HuH-7 (cell line): ENCODE results near the gene ATF3.

Experiments used
- DNase-seq: peaks from one replicate; pipeline ENCODE4 v3.0.0; 2011; ENCODE audit warnings: low spot score

Gene ATF3

DNA sequence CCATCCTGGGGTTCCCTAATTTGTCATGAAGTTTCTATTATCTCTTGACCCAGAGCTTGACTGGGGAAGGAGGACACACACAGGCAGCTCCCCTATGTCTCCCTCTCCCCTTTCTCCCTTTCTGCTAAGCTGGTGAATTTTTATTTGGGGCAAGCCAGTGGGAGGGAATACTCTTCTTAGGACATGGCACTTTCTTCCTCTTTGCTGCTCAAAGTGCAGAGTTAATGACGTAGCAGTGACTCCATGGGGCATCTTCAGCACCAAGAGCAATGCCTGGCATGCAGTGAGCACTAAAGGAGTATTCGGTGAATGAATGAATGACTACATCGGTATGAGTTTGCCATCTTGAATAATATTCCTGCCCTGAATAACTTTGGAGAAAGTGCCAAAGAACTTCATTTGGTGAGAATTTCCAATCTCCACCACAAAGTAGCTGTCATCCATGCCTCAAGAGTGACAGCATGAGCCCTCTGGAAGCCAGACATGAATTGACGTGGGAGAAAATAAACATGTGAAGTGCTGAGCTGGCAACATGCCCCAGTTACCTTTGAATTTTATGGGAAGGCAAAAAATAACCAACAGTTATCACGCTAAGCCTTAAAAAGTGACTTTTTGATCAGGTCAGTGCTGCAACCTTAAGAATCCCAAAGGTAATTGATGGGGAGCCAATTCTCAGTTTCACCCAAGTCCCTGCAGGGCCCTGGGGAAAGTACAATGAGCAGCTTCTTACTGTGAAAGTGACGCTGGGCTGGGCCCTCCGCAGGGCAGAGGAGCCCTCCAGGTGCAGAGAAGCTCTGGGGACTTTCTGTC, 22.1 kb upstream of the ATF3 start:
- no peak for DNase-seq

DNA sequence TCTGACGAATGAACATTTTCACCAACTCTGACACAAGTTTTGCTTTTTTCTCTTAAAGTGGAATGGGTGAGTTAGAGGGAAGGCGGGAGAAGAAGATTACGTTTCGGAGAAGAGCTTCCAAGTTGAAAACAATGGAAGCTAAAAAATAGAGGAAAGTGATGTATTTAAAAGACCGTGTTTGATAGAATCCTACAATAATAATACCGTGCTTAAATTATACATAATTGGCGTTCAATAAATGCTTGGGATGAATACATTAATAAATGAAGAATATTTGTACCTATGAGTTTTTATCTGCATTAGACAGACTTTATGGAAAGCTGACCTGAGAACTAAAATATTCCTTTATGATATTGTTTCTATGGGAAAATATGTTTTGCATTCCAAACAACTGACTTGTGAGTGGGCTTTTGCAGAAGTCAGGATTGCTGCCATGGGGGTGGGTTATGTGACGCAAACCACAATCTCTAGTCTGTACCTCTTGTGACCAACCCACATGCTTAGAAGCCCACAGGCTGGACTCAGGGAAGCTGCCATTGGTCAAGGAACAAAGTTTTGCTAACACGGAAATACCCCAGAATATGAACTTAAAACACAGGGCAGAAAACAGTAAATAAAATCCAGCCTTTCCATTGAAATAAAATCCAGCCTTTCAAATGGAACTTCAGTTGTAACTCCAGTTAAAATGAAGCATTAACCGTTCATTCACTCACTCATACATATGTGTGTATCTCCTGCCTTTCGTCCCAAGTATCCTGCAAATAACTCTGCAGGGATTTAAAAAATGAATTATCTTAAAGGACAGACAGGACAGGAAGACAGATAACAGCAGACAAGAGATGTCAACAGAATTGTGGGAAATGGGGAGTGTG, 21.3 kb upstream of the ATF3 start:
- no peak for DNase-seq

DNA sequence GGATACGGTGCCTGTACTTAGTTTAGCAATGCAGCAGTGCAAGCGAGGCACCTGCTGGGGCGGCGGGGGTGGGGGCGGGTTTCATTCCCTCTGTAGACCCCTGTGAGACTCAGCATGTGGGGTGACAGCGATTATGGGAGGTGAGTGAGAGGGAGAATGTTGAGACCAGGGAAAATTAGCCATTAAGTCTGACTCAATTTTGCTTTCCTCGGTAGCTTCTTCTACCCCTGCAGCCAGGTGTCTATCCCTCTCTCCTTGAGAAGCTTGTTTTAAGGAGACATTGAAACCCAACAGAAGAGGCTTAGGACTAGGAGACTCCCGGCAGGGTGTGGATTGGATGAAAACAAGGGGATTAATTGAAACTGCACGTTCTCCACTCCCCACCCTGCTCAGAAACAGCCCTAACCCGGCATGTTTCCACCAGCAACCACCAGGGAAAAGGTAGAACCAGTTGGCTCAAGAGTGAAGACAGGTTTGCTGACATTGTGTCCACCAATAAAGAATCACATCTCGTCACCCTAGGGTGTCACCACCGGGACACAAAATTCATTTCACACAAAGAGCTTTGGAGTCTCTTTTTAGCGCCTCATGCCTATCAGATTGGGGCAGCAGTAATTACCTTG, 20.6 kb upstream of the ATF3 start:
- no peak for DNase-seq

DNA sequence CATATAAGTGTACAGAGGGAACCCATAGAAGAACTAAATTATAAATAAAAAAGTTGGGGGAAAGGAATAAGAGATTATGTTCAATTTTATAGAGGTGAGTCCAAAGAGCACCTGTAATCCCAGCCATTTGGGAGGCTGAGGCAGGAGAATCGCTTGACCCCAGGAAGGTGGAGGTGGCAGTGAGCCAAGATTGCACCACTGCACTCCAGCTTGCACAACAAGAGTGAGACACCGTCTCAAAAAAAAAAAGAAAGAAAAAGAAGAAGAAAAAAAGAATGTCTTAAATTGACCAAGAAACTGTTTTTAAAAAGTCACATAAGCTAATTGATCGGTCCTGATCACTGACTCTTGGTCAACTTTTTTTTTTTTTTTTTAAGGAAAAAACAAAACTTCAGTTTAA, 19.1 kb upstream of the ATF3 start:
- DNase-seq = no peak

DNA sequence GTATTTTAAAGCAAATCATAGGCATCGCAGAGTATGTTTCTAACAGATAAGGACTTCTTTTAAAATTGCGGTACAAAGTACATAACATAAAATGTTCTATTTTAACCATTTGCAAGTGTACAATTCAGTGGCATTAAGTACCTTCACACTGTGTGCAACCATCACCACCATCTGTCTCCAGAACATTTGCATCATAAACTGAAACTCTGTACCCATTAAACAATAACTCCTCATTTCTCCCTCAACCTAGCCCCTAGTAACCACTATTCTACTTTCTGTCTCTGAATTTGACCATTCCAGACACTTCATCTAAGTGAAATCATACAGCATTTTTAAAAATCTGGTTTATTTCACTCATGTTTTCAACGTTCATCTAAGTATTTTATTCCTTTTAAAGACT, 16.6 kb upstream of the ATF3 start:
- DNase-seq = no peak

DNA sequence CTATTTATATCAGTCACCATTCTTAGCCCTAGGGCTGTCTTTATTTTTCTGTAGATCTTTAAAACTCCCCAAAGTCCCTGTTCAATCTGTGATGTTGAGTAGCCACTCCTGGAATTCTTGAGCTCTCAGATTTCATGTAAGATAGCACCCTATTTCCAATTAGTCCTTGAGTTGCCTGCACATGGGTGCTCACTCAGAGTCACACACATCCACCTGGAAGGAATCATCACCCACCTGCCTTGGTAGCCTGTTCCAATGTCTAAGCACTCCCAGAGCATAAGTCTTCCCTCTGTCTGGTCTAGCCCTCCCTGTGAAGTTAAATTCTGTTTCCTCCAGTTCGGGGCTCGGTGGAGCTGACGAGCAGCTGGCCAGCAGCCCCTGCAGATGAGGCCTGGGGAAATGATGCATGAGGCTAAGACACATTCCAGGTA, 14.7 kb upstream of the ATF3 start:
- DNase-seq = no peak

DNA sequence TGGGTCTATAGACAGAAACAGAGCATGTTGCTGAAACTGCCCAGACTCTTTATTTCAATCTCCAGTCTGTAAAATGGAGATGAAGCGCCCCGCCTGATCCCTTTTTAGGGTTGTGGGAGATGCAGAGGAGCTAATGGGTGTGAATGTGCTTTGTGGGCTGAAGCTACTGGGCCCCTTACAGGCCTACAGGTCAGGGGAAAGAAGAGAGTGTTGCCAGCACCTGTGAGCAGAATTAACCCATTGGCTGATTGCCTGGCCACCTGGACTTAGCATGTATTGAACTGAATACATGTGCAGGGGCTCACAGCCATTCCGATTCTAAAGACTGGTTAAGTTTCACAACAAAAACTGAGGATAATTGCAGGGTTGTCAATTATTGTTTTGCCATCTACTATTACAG, 13.9 kb upstream of the ATF3 start:
- DNase-seq = no peak

DNA sequence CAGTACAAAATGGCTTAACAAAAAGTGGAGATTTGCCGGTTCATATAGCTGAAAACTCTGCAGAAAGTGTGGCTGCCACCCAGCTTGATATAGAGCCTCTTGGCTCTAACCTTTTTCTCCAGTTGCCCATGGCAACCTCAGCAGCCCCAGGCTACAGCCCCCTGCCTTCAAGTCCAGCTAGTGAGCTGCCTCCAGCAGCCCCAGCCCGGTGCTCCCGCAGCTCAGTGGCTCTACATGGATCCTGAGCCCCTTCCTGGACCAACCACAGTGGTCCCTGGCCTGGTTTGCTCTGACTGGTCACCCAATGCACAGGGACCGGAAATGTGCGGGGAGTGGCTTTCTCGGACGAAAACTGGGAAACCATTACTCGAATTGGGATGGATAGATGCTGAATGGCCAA, 13.3 kb upstream of the ATF3 start:
- DNase-seq = no peak

DNA sequence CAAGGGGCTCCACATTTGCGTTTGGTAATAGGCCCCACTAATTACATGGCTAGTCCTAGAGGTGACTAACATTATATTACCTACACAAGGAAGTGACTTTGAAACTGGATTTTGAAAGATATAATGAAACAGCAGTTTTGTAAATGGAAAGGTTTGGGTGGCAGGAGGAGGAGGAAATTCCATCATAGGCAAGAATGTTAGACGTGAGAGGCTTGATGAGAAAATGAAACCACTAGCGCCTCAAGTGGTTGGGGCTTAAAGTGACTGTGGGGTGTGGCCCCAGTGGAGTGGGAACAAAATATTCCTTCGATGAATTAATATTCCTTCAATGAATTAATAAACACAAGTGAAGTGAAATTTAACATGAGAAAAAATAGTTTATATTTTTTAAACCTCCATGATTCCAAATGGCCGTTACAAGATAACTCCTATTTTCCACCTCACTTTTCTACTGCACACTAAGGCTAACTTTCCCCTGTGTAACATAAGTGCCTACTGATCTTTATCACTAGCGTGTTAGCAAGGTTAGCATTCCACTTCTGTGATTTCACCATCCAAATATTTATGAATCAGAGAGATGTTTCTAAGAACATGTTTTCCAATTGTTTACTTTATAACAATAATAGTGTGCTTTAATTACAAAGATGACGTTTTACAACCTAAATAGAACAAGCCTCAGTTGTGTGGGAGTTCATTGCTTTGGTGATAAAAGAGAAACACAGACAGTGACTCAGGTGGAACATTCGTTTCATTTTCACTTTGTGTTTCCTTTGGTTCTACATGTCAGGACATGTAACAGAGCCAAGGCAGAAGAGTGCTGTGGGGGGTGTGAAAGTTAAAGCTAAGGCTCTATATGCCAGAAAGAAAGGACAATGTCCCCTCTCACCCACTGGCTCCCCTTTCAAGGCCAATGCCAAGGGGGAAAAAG, 12.5 kb upstream of the ATF3 start:
- no peak for DNase-seq

DNA sequence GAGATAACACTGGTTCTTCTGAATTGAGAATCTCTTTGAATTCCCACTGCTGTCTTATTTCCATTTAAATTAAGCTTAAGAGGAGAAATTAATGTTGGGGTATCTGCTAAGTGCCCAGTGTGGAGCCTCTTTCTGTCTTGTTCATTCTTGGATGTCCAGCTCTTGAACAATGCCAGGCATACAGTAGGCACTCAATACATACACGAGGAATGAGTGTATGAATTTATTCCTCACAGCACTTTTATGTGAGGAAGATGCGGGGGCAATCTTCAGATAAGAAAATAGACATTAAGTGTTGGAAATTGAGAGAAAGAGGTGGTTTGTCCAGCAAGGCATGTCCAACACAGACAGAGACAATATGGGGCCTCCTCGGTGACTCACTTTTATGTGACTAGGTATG, 11.8 kb upstream of the ATF3 start:
- no peak for DNase-seq

DNA sequence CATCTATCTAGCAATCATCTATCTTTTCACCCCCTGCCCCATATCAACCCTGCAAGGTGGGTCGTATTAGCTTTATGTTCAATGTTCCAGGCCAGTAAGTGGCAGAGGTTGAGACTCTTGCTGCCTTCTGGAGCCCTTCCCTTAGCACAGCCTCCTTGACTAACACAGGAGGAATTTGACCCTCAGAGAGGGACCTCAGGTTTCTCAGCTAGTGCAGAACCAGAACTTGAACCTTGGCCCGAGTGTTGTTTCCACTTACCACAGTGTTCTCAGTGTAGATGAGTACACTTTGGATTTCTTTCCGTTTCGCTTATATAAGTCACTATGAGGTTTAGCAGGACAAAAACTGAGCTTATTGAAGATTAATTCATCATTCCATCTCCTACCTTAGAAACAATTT, 11.1 kb upstream of the ATF3 start:
- DNase-seq = no peak

DNA sequence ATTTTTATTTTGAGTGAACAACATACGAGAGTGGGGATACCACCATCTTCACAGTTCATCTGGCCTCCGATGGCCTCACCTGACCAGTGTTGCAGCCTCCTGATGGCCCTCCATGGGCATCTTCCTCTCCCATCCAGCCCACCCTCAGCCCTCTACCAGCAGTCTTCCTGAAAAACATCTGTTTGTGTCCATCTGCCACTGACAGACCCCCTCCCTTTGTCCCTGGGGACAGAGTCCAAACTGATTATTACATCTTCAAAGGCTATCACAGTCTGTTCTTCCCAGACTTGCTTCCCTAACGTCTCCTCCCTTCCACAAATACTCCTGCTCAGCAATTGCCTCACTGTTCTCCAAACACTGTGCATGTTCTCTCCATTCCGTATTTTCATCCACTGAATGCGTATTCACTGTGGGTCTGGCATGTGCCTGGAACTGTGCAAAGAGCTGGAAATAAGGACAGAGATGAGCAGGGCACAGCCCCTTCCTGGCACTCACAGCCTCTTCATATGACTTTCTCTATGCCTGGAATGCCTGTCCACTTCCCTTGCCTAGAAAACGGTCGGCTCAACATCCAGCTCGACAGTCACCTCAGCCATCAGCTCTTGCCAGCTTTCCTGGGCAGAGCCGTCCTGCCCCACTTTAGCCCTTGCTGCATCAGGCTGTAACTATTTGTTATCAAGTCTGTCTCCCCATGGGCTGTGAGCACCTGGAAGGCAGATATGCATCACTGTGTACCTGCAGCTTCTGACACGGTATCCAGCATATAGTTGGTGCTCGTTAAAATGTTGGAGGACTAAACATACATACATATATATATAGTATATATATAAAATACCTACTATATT, 8.3 kb upstream of the ATF3 start:
- DNase-seq = no peak

DNA sequence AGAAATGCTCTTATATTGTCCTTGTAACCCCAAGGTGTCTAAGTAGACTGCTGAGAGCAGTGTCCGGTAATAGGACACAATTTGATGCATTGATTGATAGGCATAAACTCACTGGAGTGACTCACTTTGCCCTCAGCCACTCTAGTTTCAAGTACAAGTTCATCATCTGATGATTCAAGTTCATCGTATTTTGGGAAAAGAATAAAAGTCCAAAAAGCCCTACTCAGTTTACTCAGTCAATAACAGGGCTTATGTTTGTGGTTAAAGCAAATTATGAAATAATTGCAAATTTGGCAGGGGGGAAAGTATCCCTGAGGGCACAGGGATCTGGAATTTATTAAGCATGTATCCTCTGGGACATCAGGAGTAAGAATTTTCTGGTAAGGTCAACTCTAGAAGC, 7.6 kb upstream of the ATF3 start:
- DNase-seq = no peak

DNA sequence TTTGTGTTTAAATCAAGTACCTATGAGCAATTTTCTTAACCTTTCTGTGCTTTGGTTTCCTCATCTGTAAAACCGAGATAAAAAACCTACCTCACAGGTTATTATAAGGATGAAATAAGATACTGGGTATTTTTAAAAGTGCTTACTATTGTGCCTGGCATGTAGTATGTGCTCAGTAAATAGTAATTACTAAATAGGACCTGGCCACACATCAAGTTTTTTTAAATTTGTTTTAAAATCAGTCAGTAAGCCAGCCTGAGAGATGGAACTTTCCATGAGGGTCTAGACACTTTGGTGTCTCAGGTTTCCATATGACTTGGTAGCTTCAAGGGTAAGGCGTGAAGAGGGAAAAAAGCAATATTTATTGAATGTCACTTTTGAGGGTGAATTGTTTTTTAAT, 7.0 kb upstream of the ATF3 start:
- DNase-seq = no peak

DNA sequence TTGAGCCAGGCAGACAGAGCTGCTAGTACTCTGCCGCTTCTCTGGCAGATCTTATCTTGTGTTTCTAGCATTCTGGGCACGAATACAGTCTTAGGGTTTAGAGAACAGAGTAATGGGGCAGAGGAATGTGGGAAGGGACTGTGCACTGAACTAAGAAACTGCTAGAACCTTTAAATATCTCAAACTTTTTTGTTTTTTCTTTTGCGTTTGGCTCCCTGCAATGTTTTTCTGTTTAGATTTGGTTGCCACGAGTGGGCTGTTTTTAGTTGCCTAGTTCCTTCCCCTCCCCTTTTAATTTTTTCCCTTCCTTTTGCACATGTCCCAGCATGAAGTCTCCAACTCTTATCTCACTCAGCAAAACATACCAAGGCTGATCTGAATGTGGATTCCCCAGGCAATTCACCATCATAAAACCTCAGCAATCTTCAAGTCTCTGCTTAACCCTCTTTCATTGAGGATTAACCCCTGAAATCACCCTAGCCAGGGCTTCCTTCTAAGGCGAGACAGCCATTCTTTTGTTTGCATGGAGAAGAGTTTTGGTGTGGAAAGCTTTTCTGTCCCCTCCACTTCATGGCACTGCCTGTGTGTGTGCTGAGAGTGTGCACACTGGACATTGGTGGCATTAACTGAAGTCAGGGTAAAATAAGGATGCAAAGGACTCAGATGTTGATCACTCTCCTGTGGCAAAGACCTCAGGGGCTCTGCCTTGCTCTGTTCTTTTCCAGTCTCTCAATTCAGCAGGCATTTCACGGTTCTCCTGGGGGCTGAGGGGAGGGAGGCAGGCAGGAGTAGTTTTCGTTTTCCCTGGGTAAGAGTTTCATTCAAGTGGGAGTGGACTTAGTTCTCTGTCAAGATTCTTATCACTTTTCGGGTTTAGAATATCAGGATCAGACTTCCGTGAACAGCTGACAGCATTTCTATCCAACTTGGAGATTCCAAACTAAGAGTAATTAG, 2.8 kb upstream of the ATF3 start:
- no peak for DNase-seq

DNA sequence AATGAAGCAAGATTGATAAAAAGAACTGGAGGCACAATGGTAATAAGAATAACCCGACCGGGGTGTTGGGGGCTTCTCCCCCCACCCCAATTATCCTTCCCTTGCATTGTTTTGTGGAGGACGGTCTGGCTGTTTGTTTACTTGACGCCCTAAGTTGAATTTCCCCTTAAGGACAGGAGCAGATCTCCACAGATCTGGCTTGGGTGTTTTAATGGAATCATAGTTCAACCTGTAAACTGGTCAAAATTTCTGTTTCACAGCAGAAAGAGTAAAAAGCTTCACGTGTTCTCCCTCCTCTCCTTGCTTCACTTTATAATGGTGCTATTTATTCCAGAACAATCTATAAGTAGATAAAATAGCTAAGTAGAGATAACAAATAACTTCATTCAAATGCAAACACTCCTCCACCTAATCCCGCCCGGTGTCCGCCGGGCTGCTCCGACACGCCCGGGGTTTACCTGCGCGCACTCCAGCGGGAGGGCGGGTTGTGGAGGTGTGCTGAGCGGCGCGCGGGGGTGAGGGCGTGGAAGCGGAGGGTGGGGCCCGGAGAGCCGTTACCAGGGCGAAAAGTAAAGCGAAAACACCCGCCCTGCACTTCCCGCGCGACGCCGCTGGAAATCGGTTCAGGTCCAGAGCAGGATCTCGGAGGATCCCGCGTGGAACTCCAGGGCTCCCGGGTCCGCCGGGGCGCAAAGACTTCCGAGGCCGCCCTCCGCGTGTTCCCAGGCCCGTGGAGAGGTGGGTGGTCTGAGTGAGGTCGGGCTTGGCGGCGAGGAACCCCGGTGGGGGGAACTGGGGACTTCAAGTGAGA, 2.0 kb upstream of the ATF3 start:
- no peak for DNase-seq

DNA sequence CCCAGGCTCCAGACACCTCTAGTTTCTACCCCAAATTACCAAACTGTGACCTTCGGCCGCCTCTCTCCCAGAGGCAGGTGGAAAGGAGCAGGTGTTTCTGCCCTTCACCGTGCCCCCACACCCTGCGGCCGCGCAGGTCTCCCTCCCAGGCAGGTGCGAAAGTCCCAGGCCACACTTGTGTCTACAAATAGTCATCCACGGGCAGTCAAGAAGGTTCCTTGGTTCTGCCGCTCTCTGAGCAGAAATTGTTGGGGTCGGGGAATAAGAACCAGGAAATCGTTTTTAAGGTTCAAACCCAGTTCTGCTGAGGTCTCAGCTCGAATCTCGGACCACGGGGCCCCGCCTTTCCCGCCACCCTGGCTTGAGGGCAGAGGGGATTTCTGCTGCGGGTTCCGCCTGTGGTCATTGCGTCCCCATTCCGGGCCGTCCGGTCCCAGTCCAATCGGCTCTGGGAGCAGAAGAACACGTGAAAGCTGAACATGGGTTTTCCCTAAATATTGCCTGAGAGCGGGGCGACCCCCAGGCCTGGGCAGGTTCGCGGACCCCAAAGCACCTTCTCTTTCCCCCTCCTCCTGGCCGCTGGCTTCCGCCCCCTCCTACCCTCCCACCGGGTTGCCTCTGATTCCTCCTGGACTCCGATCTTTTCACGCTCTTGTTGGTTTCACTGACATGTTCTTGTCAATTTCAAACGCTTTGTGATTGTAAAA, 1.2 kb upstream of the ATF3 start:
- no peak for DNase-seq

DNA sequence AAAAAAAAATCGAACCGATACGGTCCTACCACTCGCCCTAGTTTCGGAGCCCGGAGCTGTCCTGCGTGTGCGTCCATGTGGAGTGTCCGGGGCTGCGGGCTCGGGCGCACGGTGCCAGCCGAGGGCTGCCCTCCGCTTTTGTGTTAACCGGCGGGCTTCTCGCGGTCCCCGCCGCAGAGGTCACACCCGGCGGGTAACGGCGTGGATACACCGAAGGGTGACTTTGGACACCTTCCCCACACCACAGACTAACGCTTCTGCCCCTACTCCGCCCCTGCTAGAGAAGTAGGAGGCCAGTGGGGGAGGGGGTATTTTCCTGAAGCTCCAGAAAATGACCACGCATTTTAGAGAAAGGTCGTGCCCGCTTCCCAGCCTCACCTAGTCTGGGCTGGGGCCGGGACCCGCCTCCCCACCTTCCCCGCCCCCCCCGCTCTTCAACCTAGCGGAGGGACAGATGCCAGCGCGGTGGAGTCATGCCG, 609 bp upstream of the ATF3 start:
- no peak for DNase-seq
